Keratinocyte (primary cell): ENCODE data around the gene RFPL4A. TPM values are rescaled to one million over a fixed set of nuclear protein-coding genes. Genes with fewer than 3 reads are reported as not detected.

Experiments
- DNase-seq: peaks from one replicate; pipeline ENCODE4 v3.0.0-alpha.2; 2011; ENCODE audit warnings: low read depth, missing footprints, low spot score
- FAIRE-seq: peaks from 2 replicates; lab custom pipeline; 2011; peaks lifted over from hg19 to GRCh38; lab: Jason Lieb, UNC
- H2AFZ ChIP-seq: 2 replicates; pipeline ENCODE4 v1.6.0; 2012; ENCODE audit warnings: low read length, control low read depth, inconsistent platforms; ENCODE audit not compliant: control insufficient read depth
- H3K27ac ChIP-seq: 2 replicates; pipeline ENCODE4 v1.5.1; 2011; ENCODE audit warnings: low read length; ENCODE audit not compliant: control insufficient read depth, insufficient read depth
- H3K27me3 ChIP-seq: 3 replicates; pipeline ENCODE4 v1.6.0; 2011; ENCODE audit warnings: low read length; ENCODE audit not compliant: control insufficient read depth, insufficient read depth; ENCODE audit errors: extremely low read depth
- H3K36me3 ChIP-seq, 2 experiments: 2 replicates in 1 of 2; 3 replicates in 1 of 2; pipeline ENCODE4 v1.5.1; 2011; ENCODE audit warnings: low read length in 2 of 2, mild to moderate bottlenecking in 1 of 2; ENCODE audit not compliant: control insufficient read depth in 2 of 2, insufficient read depth in 2 of 2; ENCODE audit errors: extremely low read depth in 1 of 2
- H3K4me1 ChIP-seq: 3 replicates; pipeline ENCODE4 v1.5.1; 2011; ENCODE audit warnings: low read length; ENCODE audit not compliant: control insufficient read depth, insufficient read depth; ENCODE audit errors: extremely low read depth
- H3K4me2 ChIP-seq: 3 replicates; pipeline ENCODE4 v1.6.0; 2011; ENCODE audit warnings: low read depth, low read length; ENCODE audit not compliant: control insufficient read depth, insufficient read depth; ENCODE audit errors: extremely low read depth
- H3K4me3 ChIP-seq, 3 experiments: fragments of 200-600 bp in 1 of 3; sonication (generic) in 1 of 3; 2 replicates in 2 of 3; 3 replicates in 1 of 3; pipeline ENCODE4 v1.5.1; 2011 to 2016; ENCODE audit warnings: low read length in 3 of 3, mild to moderate bottlenecking in 3 of 3, control low read depth in 2 of 3, inconsistent platforms in 1 of 3, low read depth in 1 of 3, mixed read lengths in 1 of 3, mixed run types in 1 of 3, moderate library complexity in 1 of 3; ENCODE audit not compliant: control insufficient read depth in 2 of 3, insufficient read depth in 2 of 3; ENCODE audit errors: extremely low read depth in 1 of 3
- H3K79me2 ChIP-seq: 2 replicates; pipeline ENCODE4 v1.6.0; 2012; ENCODE audit warnings: low read length; ENCODE audit not compliant: control insufficient read depth, insufficient read depth
- H3K9ac ChIP-seq: 3 replicates; pipeline ENCODE4 v1.6.0; 2011; ENCODE audit warnings: low read length; ENCODE audit not compliant: control insufficient read depth, insufficient read depth; ENCODE audit errors: extremely low read depth
- H3K9me1 ChIP-seq: 3 replicates; pipeline ENCODE4 v1.6.0; 2011; ENCODE audit warnings: low read length; ENCODE audit not compliant: control insufficient read depth, insufficient read depth; ENCODE audit errors: extremely low read depth
- H3K9me3 ChIP-seq: 2 replicates; pipeline ENCODE4 v1.5.1; 2012; ENCODE audit warnings: low read depth, low read length; ENCODE audit not compliant: control insufficient read depth
- H4K20me1 ChIP-seq: 3 replicates; pipeline ENCODE4 v1.6.0; 2011; ENCODE audit warnings: low read length; ENCODE audit not compliant: control insufficient read depth, insufficient read depth; ENCODE audit errors: extremely low read depth
- CTCF ChIP-seq, 3 experiments: IDR thresholded peaks in 1 of 3; conservative IDR thresholded peaks in 1 of 3; optimal IDR thresholded peaks in 1 of 3; 2 replicates in 2 of 3; 3 replicates in 1 of 3; pipeline versions ENCODE3 to v1.5.1; 2011; ENCODE audit warnings: low read length in 3 of 3, mild to moderate bottlenecking in 3 of 3, moderate library complexity in 2 of 3, control low read depth in 1 of 3, inconsistent platforms in 1 of 3; ENCODE audit not compliant: insufficient read depth in 2 of 3; ENCODE audit errors: extremely low read depth in 1 of 3
- EZH2 ChIP-seq: IDR thresholded peaks from one replicate; pipeline ENCODE4 v1.6.1; 2012; ENCODE audit warnings: inconsistent platforms, mild to moderate bottlenecking, low read length, moderate library complexity
- dilution Hi-C: fragments of 300-500 bp; cut with MboI; formaldehyde crosslinking; loops from one replicate; pipeline ENCODE4 v1.7.0; 2020; ENCODE audit warnings: low sequenced_read_pairs; ENCODE audit not compliant: extremely low pct_ligation_motif_present
- polyA plus RNA-seq, 5 experiments: library from polyadenylated mRNA; depleted of rRNA in 3 of 5; stranded (reverse) in 3 of 5; stranded (forward) in 1 of 5; unstranded in 1 of 5; fragments of >200 nt; gene quantifications; 1 replicate in 1 of 5; 2 replicates in 3 of 5; 3 replicates in 1 of 5; pipeline versions ENCODE4 v1.2.1 to v1.2.3, GENCODE V29; 2011 to 2012; ENCODE audit warnings: missing spikeins in 2 of 5, low read depth in 1 of 5, low replicate concordance in 1 of 5

The RFPL4A gene
- polyA plus RNA-seq, 1 donor (not counting 4 experiments of a cell fraction or from before 2014, with no cell fraction given), result not detected

GRCh38 chr19:55812449-55812848 lies 53.6 kb downstream of the RFPL4A start:
- Histone ChIP-seq H3K27ac (no peak overlapping the region), H3K4me2 (no peak overlapping the region), H3K4me3 (no peak overlapping the region), H3K36me3 (no peaks in the 10 kb centered on the region), H3K9me1 (no peaks in the 10 kb centered on the region), H3K79me2 (no peaks in the 10 kb centered on the region), H2AFZ (no peak overlapping the region), H3K27me3 (no peaks in the 10 kb centered on the region), H3K9ac (no peak overlapping the region), H3K9me3 (peaks cover 2% of the 10 kb centered on the region), H4K20me1 (no peaks in the 10 kb centered on the region), H3K4me1 (no peaks in the 10 kb centered on the region)
- DNase-seq (no peak), FAIRE-seq (no peak)
- dilution Hi-C loops, result no loop called here
- TF ChIP-seq CTCF (optimal IDR thresholded peaks at IDR 0.05 in 1 of 3, IDR thresholded peaks at IDR 0.05 in 1 of 3, conservative IDR thresholded peaks at IDR 0.05 in 1 of 3; ENCODE audit: extremely low read depth in 1 of 3, insufficient read depth in 2 of 3, low read length in 3 of 3) (no peak), EZH2 (no peak)

Other genes starting within 250 kb of the RFPL4A start
- not detected in 3 replicates for gene SBK2, start 222.0 kb upstream of the RFPL4A start, polyA plus RNA-seq
- gene SBK3, start 213.6 kb upstream of the RFPL4A start, polyA plus RNA-seq, result not detected in 3 replicates
- gene ZNF579, start 178.2 kb upstream of the RFPL4A start, polyA plus RNA-seq, result 1.5 to 4.3 TPM (median 2.4 TPM) in 3 replicates
- 2.7 to 3.3 TPM (median 2.7 TPM) in 3 replicates for gene FIZ1, start 159.6 kb upstream of the RFPL4A start, polyA plus RNA-seq
- 2.6 to 6.9 TPM (median 3.1 TPM) in 3 replicates for gene ZNF524, start 158.8 kb upstream of the RFPL4A start, polyA plus RNA-seq
- gene ZNF865, start 153.4 kb upstream of the RFPL4A start, polyA plus RNA-seq, result 1.1 to 2.1 TPM (median 1.7 TPM) in 3 replicates
- 1.9 to 2.3 TPM (median 2.1 TPM) in 3 replicates for gene ZNF784, start 134.5 kb upstream of the RFPL4A start, polyA plus RNA-seq
- 3.0 to 8.3 TPM (median 3.7 TPM) in 3 replicates for gene ZNF580, start 118.1 kb upstream of the RFPL4A start, polyA plus RNA-seq
- 14.8 to 18.7 TPM (median 17.1 TPM) in 3 replicates for gene ZNF581, start 115.4 kb upstream of the RFPL4A start, polyA plus RNA-seq
- gene CCDC106, start 110.9 kb upstream of the RFPL4A start, polyA plus RNA-seq, result 2.3 to 3.5 TPM (median 3.1 TPM) in 3 replicates
- gene U2AF2, start 104.1 kb upstream of the RFPL4A start, polyA plus RNA-seq, result 109 to 157 TPM (median 109 TPM) in 3 replicates
- 23.0 to 62.1 TPM (median 23.3 TPM) in 3 replicates for gene EPN1, start 83.9 kb upstream of the RFPL4A start, polyA plus RNA-seq
- gene NLRP9, start 20.7 kb upstream of the RFPL4A start, polyA plus RNA-seq, result not detected in 3 replicates
- gene RFPL4AL1, start 10.0 kb downstream of the RFPL4A start, polyA plus RNA-seq, result not detected in 3 replicates
- 0.01 TPM in 1 of 3 replicates, not detected in the others for gene NLRP11, start 72.9 kb downstream of the RFPL4A start, polyA plus RNA-seq
- not detected in 3 replicates for gene NLRP4, start 77.4 kb downstream of the RFPL4A start, polyA plus RNA-seq
- not detected in 3 replicates for gene NLRP13, start 173.2 kb downstream of the RFPL4A start, polyA plus RNA-seq
- not detected in 3 replicates for gene NLRP8, start 188.7 kb downstream of the RFPL4A start, polyA plus RNA-seq
- not detected in 3 replicates for gene NLRP5, start 227.7 kb downstream of the RFPL4A start, polyA plus RNA-seq